ENCODE data around the gene TMEM8B.
"Not testable (repeated sequence)": the region's sequence is repeated elsewhere in the genome, so short reads cannot be mapped to it uniquely, and the experiment has no call there.

TMEM8B gene

GRCh38 chr9:35864695-35865255 lies 35.7 kb downstream of the TMEM8B start:
- DNase-seq, result no peak

- DNase-seq, result no peak
Measured at GRCh38 chr9:35867538-35867937, 38.5 kb downstream of the TMEM8B start.

- no peak for DNase-seq
Measured at GRCh38 chr9:35868933-35869332, 39.9 kb downstream of the TMEM8B start.

- no peak for DNase-seq
Measured at GRCh38 chr9:35869621-35870216, 40.7 kb downstream of the TMEM8B start.

- no peak for DNase-seq
Measured at GRCh38 chr9:35870351-35870923, 41.4 kb downstream of the TMEM8B start, which contains the start of gene OR13J1. Gene OR13J1 (minus strand): TSS chr9:35870401. CDS start chr9:35870401, 0 bp downstream.

GRCh38 chr9:35871545-35871944 lies 42.5 kb downstream of the TMEM8B start:
- DNase-seq, result no peak

GRCh38 chr9:35872505-35872904 lies 43.5 kb downstream of the TMEM8B start:
- DNase-seq, result no peak

- DNase-seq, result peak; percentile 13
Measured at GRCh38 chr9:35882263-35882848, 53.3 kb downstream of the TMEM8B start.

- no peak for DNase-seq
Measured at GRCh38 chr9:35882996-35883395, 54.0 kb downstream of the TMEM8B start.

GRCh38 chr9:35884908-35885307 lies 55.9 kb downstream of the TMEM8B start:
- DNase-seq, result not testable (repeated sequence)

GRCh38 chr9:35891646-35892045 lies 62.6 kb downstream of the TMEM8B start:
- DNase-seq, result no peak

GRCh38 chr9:35892051-35892450 lies 63.0 kb downstream of the TMEM8B start:
- DNase-seq, result no peak

GRCh38 chr9:35896570-35896969 lies 67.5 kb downstream of the TMEM8B start:
- DNase-seq, result no peak

GRCh38 chr9:35897376-35898099 lies 68.5 kb downstream of the TMEM8B start:
- DNase-seq, result not testable (repeated sequence)

- DNase-seq, result no peak
Measured at GRCh38 chr9:35898337-35898736, 69.3 kb downstream of the TMEM8B start.

- DNase-seq, result no peak
Measured at GRCh38 chr9:35899021-35899420, 70.0 kb downstream of the TMEM8B start.

- DNase-seq, result no peak
Measured at GRCh38 chr9:35903049-35903448, 74.0 kb downstream of the TMEM8B start.

GRCh38 chr9:35904338-35904737 lies 75.3 kb downstream of the TMEM8B start:
- DNase-seq, result no peak

- peak; percentile 38 for DNase-seq
Measured at GRCh38 chr9:35905051-35905781, 76.2 kb downstream of the TMEM8B start.

GRCh38 chr9:35905912-35906679 lies 77.1 kb downstream of the TMEM8B start, which contains the start of gene HRCT1:
Gene HRCT1 (plus strand): TSS chr9:35906202. CDS start chr9:35906288, 86 bp downstream.
- peak; percentile 89 for DNase-seq

GRCh38 chr9:35906923-35907699 lies 78.1 kb downstream of the TMEM8B start:
- DNase-seq, result no peak
